HUES48 (cell line): ENCODE results near the gene RPL35A.
"Not testable (repeated sequence)": the region's sequence is repeated elsewhere in the genome, so short reads cannot be mapped to it uniquely, and the experiment has no call there.

Experiments
- H3K27ac ChIP-seq: one replicate; pipeline ENCODE4 v1.7.0; 2013; ENCODE audit warnings: low read depth, low read length, inconsistent platforms
- H3K27me3 ChIP-seq: 2 replicates; pipeline ENCODE4 v1.6.1; 2013; ENCODE audit warnings: mild to moderate bottlenecking, low read length; ENCODE audit not compliant: control insufficient read depth, insufficient read depth
- H3K36me3 ChIP-seq: 2 replicates; pipeline ENCODE4 v1.6.1; 2013; ENCODE audit warnings: low read length; ENCODE audit not compliant: control insufficient read depth, insufficient read depth
- H3K4me1 ChIP-seq: 2 replicates; pipeline ENCODE4 v1.6.1; 2013; ENCODE audit warnings: mild to moderate bottlenecking, low read length; ENCODE audit not compliant: control insufficient read depth, insufficient read depth
- H3K4me3 ChIP-seq: 2 replicates; pipeline ENCODE4 v1.5.1; 2013; ENCODE audit warnings: mild to moderate bottlenecking, low read depth, low read length
- H3K9ac ChIP-seq: 2 replicates; pipeline ENCODE4 v1.6.1; 2013; ENCODE audit warnings: mild to moderate bottlenecking, low read depth, low read length, moderate library complexity
- H3K9me3 ChIP-seq: 2 replicates; pipeline ENCODE4 v1.6.1; 2013; ENCODE audit warnings: low read length; ENCODE audit not compliant: control insufficient read depth, insufficient read depth

RPL35A gene

DNA sequence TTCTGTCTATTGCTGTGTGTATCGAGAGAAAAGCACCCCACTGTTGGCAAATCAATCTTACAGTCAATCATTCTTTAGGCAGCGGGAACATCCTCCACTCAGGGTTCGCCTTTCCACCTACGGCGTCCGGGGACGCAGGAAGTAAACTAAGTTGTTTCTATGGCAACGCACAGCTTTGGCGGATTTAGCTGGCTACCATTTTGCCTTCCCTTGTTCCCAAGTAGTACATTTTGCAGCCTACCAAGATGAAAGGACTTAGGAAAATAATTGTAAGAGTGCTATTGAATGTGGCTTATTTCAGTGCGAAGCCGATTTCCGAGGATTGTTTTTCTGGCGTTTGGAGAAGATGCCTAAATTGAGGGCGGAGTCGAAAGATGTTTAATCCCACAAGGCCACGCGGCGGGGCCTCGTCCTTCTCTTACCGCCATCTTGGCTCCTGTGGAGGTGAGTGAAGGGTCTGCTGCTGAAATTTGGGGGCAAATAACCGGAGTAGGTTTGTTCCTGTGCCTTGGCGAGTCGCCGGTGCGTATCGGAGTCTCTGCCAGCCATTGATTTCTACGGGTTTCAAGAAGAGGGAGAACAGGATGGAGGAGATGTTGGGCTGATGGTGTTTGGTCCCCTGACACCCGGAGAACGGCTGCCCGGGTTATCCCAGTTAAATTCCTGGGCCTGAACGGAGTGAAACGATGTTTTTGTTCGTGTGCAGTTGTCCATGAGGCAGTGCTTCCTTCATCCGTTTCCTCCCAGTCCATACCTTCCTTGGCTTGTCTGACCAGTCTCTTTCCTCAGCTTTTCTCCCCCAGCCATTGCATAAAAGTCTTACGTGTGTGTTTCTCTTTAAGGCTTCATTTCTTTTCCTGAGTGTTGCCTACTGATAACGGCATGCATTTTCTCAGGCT is at the start of gene RPL35A:
Gene RPL35A (plus strand): TSS at position 413 of the 899 bp plus-strand sequence. CDS start 778 bp downstream, outside the sequence.
- H3K27ac ChIP-seq: peak within 1 kb of the TSS; percentile 91
- H3K27me3 ChIP-seq: no peaks in the 10 kb centered on the region
- peaks cover 4% of the 10 kb centered on the region; the same call in 1 of the 2 replicates for H3K4me1 ChIP-seq
- peaks cover 42% of the 10 kb centered on the region for H3K36me3 ChIP-seq
- H3K9me3 ChIP-seq: no peaks in the 10 kb centered on the region
- peak within 1 kb of the TSS; percentile 99 for H3K9ac ChIP-seq
- H3K4me3 ChIP-seq: peak within 1 kb of the TSS; percentile 99

DNA sequence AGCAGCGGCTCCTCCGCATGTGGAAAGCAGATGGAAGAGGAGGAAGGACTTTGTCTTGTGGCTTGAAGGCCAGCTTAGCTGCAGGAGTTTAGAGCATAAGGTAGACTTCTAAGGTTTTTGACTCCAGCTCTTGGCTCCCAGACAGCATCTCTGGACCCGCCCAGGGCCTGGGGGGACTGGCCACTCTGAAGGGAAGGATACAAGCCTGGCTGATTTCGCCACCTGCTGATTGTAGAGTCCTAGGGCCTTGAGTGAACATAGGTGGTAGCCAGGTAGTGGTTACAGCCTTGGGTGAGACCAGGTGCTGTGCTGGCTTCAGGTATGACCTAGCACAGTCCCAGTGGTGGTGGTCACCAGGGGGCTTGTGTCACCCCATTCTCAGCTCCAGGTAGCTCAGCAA is 48.4 kb upstream of the RPL35A start:
- Histone ChIP-seq H3K36me3 (no peaks in the 10 kb centered on the region), H3K4me3 (no peak overlapping the region), H3K9me3 (no peaks in the 10 kb centered on the region), H3K4me1 (peaks cover 5% of the 10 kb centered on the region; the same call in 1 of the 2 replicates), H3K27ac (no peak overlapping the region), H3K27me3 (no peaks in the 10 kb centered on the region), H3K9ac (no peak overlapping the region)

GRCh38 chr3:197906023-197906849 is 43.8 kb upstream of the RPL35A start:
- Histone ChIP-seq H3K36me3 (no peaks in the 10 kb centered on the region), H3K9ac (no peak overlapping the region), H3K4me3 (no peak overlapping the region), H3K27me3 (no peaks in the 10 kb centered on the region), H3K4me1 (peaks cover 5% of the 10 kb centered on the region; the same call in 1 of the 2 replicates), H3K9me3 (no peaks in the 10 kb centered on the region), H3K27ac (peak overlapping the region; percentile 37)

GRCh38 chr3:197906850-197907187 is 43.2 kb upstream of the RPL35A start:
- peaks cover 5% of the 10 kb centered on the region; the same call in 1 of the 2 replicates for H3K4me1 ChIP-seq
- H3K4me3 ChIP-seq: no peak overlapping the region
- H3K9ac ChIP-seq: no peak overlapping the region
- H3K9me3 ChIP-seq: no peaks in the 10 kb centered on the region
- peak overlapping the region; percentile 37 for H3K27ac ChIP-seq
- H3K36me3 ChIP-seq: no peaks in the 10 kb centered on the region
- H3K27me3 ChIP-seq: no peaks in the 10 kb centered on the region

GRCh38 chr3:197907196-197907595 is 42.8 kb upstream of the RPL35A start:
- H3K4me1 ChIP-seq: peaks cover 5% of the 10 kb centered on the region; the same call in 1 of the 2 replicates
- no peaks in the 10 kb centered on the region for H3K27me3 ChIP-seq
- H3K36me3 ChIP-seq: no peaks in the 10 kb centered on the region
- H3K27ac ChIP-seq: no peak overlapping the region
- H3K9me3 ChIP-seq: no peaks in the 10 kb centered on the region
- H3K4me3 ChIP-seq: no peak overlapping the region
- H3K9ac ChIP-seq: no peak overlapping the region

GRCh38 chr3:197908550-197908949 is 41.4 kb upstream of the RPL35A start:
- H3K4me1 ChIP-seq, H3K36me3 ChIP-seq, H3K9ac ChIP-seq, H3K27me3 ChIP-seq, H3K9me3 ChIP-seq, H3K27ac ChIP-seq, H3K4me3 ChIP-seq: not testable (repeated sequence)

- H3K4me3 ChIP-seq: no peak overlapping the region
- no peaks in the 10 kb centered on the region for H3K27me3 ChIP-seq
- H3K36me3 ChIP-seq: no peaks in the 10 kb centered on the region
- H3K27ac ChIP-seq: no peak overlapping the region
- no peaks in the 10 kb centered on the region for H3K9me3 ChIP-seq
- H3K9ac ChIP-seq: no peak overlapping the region
- peaks cover 5% of the 10 kb centered on the region; the same call in 1 of the 2 replicates for H3K4me1 ChIP-seq
Observed at GRCh38 chr3:197908957-197909701, 40.9 kb upstream of the RPL35A start.

- no peak overlapping the region for H3K9ac ChIP-seq
- peak overlapping the region; percentile 82 for H3K27ac ChIP-seq
- H3K27me3 ChIP-seq: no peaks in the 10 kb centered on the region
- H3K36me3 ChIP-seq: no peaks in the 10 kb centered on the region
- no peak overlapping the region for H3K4me3 ChIP-seq
- no peaks in the 10 kb centered on the region for H3K4me1 ChIP-seq
- no peaks in the 10 kb centered on the region for H3K9me3 ChIP-seq
Observed at GRCh38 chr3:197912741-197913476, 37.1 kb upstream of the RPL35A start.

GRCh38 chr3:197913641-197914380 is 36.2 kb upstream of the RPL35A start:
- Histone ChIP-seq H3K9me3 (no peaks in the 10 kb centered on the region), H3K36me3 (no peaks in the 10 kb centered on the region), H3K27me3 (no peaks in the 10 kb centered on the region), H3K4me1 (no peaks in the 10 kb centered on the region), H3K9ac (no peak overlapping the region), H3K4me3 (no peak overlapping the region), H3K27ac (no peak overlapping the region)
